Brain pericyte (primary cell): ENCODE results near the gene CPEB2.

Source experiments
- DNase-seq: peaks from one replicate; pipeline ENCODE4 v3.0.0-alpha.2; 2012; ENCODE audit warnings: low read depth, low spot score

Gene CPEB2

DNA sequence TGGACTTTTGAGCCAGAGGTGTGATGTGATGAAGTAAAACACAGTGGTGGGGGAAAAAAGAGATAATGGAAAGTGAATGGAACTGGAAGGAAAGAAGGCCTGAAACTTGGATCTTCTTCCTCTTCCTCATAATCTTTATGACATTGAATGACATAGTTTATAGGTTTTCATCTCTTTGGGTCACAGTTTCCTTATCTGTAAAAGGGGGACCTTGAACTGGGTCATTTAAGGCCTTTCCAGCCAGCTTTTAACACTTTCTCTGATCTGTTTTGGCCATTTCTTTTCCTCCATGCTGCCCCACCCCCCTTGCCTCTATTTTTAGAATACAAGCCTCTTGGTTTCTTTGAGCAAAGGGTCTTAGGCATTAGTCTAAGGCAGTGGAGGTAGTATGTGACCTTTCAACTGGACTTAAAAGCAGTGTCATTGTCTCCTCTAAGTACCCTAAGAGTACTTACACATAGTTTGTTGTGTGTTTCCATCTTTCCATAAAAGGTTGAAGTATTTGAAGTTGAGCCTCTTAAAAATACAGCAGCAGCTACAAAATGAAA is 7.8 kb downstream of the CPEB2 start:
- no peak for DNase-seq

DNA sequence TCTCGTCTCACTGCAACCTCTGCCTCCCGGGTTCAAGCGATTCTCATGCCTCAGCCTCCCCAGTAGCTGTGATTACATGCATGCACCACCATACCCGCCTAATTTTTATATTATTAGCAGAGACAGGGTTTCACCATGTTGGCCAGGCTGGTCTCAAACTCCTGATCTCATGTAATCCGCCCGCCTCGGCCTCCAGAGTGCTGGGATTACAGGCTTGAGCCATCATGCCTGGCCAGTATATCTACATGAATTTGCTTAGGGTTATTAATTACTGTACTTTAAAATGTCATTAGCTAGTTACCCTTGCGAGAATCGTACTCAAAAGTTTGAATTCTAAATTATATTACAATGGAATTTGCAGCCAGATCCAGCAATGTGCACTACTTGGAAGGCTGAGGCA is 8.9 kb downstream of the CPEB2 start:
- no peak for DNase-seq

GRCh38 chr4:15012017-15012788 is 9.9 kb downstream of the CPEB2 start:
- no peak for DNase-seq

DNA sequence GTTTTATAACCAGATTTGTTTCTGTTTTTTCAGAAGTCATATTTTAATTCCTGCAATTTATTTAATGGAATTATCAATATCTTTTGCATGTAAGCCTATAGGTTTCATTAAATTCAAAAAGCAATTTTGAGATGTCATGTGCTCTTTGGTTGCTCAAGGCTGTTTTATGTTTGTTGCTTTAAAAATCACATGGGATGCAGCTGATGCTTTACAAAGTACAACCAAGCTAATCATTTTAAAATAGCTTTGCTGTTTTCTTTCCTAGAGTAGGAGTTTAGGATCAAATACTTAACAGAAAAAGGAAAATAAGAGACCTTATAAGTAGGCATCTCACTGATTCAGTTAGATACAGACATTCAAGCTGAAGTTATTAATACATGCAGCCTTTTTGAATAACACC is 11.3 kb downstream of the CPEB2 start:
- no peak for DNase-seq

GRCh38 chr4:15015170-15015569 is 12.9 kb downstream of the CPEB2 start:
- no peak for DNase-seq

GRCh38 chr4:15018361-15018760 is 16.1 kb downstream of the CPEB2 start:
- no peak for DNase-seq

DNA sequence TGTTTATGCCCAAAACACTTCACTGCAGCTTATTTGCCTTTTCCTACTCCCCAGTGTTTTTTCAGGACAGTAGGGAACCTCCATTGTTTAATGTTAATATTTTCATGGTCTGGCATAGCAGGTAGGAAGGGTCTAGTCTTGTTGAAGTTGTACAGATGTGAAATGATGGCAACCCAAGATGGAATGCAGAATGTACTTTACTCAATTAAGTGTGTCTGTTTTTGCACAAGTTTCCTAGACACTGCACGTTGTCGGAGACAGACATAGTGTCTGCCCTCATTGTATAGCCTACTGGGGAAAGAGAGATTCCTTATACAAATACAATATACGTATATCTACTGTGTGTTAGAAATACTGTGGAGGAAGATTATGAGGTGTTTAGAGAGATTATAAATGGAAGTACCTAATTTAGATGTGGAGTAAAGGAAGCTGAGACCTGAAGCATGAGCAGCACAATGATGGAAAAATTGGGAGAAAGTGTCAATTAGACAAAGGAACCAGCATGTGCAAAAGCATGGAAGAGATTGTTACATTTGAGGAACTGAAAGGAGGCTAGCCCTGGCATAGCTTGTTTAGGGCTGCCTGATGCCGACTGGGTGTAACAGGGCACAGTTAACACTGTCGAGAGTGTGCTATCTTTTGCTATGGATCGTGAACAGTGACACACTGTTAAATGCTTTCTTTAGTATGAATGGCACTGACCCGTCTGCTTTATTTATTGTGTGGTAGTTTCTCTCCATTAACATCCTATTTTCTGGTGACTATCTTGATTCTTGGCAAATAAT is 18.4 kb downstream of the CPEB2 start:
- DNase-seq = no peak

- DNase-seq = no peak
Measured at GRCh38 chr4:15021311-15021710, 19.0 kb downstream of the CPEB2 start.

DNA sequence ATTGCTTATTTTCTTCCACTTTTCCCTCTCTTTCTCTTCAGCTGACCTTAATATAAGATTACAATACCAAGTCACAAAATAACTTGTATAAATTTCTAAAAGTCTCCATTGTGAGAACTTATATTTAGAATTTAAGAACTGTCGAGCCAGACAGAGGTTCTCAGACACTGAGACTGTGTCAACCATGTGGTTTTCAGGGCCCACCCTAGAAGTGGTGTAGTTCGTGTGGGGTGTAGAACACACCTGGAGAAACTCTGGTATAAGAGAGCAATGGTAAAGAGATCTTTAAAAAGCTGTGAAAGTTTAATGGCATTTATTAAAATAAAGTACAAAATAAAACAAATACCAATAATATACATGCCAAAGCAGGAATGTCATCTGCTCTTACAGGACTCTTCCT is 19.7 kb downstream of the CPEB2 start:
- DNase-seq = no peak

DNA sequence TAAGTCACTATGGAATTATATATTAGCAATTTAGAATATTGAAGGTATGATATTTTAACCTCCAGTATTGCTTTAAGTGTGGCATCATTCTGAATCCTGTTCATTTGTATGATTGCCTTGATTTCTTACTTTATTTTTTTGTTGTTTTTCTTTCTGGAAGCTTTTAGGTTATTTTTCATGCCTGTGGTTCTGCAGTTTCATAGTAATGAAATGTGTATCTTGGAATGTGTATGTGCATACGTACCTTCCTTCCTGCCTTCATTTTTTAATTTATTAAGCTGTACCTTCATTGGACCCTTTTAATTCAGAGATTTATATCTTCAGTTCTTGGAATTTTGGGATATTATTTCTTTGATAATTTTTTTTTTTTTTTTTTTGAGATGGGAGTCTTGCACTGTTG is 22.1 kb downstream of the CPEB2 start:
- DNase-seq = no peak

DNA sequence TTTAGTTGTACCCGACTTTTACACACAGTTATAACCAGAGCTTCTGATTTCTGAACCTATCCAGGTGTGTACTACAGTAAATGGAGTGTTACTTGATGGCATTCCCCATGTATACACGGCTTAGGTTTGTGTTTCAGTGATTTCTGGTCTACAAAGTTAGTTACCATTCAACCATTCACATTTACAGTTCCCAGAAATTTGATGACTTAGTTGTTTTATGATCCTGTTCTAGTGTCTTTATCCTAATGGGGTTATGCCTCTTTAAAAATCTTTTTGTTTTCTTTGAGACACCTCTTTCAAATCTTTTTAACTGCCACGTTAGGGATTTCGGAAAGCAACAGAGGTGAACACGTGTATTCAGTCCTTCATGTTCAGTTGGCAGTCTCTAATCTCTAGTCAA is 23.4 kb downstream of the CPEB2 start:
- no peak for DNase-seq

DNA sequence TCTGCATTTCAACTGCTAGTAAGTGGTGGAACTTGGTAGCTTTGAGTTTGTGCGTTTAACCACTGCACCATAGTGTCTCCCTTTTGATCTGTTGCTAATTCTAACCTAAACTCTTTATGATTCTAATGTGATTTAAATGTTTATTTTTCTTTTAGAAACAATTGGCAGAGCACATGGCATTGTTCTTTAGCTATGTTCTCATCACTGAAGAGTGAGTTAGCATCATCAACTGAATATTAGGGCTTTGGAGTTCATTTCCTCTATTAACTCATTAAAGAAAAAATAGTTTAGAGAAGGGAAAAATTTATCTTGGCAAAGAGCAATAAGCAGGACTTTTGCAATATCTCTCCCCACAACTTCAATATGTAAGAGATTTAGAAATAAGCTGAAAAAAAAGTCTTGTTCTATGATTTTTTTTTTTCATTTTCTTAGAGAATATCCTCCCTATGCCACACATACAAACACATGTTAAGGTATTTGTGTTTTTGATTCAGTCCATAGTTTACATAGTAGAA is 25.7 kb downstream of the CPEB2 start:
- DNase-seq = no peak

- no peak for DNase-seq
Measured at GRCh38 chr4:15031197-15031596, 28.9 kb downstream of the CPEB2 start.

DNA sequence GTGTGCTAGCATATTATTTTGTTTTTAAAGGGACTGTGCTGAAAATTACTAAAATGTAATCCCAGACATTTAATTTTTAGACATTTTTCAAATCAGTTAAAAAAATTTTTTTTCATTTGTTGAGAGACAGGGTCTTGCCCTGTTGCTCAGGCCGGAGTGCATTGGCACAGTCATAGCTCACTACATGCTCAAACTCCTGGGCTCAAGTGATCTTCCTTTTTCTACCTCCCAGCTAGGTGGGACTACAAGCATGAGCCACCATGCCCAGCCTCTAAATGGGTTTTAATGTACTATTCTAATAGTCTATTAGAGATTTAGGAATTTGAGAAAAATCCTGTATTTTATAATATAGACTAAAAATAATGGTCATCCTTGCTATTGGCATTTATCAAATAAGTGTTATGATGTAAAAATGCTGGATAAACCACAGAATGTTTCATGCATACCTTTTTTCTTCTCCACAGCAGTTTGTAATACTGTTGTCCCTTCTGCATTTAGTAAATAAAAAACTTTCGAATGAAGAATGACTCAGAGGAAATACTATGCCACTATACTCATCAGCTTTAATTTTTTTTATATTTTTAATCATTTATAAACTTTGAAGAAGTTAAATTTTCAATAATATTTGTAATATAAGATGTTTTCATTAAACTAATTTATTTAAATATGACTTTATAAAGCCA is 29.9 kb downstream of the CPEB2 start:
- no peak for DNase-seq

DNA sequence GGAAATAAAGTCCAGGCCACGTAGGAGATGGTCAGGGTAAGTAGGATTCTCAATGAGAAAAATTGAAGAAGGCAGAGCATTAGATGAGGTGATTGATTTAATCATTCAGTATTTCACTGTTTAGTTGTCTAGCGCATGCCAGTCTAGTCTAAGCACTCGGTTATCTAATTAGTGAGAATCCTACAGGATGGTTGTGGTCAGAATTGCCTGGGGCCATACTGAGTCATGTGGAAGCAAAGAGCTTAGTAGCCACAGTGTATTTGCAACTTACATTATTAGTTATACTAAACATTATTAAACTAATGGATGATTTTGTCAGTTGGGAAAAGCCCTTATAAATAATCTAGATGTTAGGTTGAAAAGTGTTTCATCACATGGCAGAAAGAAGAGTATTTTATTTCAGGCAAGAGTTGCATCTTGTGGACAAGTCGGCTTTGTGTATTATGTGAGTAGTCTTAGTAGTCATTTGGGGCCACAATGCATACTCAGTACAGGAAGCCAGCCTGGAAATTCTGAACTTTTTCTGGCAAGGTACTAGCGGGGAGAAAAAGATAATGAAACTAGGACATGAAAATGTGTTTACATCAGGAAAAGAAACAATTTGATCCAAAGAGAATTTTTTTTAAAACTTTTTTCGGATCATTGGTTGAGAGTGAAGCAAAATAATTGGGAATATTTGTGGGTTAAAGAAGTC is 31.9 kb downstream of the CPEB2 start:
- DNase-seq = no peak

DNA sequence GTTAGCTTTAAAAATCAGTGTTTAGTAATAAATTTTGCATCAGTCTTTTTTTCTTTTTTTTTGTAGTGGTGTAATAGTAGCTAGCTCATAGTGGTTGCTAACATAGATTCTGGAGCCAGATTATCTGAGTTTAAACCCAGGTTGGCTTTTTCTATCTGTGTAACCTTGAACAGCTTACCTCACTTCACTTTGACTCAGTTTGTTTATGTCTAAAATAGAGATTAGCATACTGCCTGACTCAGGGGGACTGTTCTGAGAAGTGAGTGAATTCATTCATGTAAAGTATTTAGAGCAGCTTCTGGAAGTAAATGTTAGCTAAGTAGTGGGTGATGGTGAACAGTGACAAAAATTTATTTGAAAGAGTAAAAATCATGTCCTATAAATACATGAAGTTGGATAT is 32.9 kb downstream of the CPEB2 start:
- DNase-seq = no peak

- no peak for DNase-seq
Measured at GRCh38 chr4:15037923-15038541, 35.8 kb downstream of the CPEB2 start.

- DNase-seq = no peak
Measured at GRCh38 chr4:15040916-15041463, 38.7 kb downstream of the CPEB2 start.

DNA sequence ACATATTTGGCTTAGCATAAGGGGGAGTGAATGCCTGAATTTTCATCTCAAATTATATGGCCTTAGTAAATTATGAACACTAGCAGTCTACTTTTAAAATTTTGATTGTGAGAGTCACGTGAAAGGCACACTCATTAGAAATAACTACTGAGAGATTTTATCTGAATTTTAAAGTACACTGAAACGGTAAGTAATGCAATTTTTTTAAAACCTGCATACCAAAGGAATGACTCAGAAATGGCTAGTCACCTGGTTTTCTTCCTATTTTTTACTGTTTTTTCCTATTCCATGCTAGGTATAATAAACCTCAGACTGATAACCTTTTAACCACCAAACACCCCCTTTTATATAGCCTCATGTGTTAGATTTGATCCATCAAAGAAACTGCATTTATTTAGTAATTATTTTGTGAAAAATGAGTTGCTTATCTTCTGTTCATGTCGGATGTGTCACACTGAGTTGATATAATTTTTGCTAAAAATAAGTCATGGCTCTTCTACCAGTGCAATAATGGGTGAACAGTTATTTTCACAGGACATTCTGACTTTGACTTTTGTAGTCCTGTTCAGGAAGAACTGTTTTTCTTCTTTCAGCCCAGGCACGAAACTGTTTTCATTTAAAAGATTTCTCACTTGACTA is 40.4 kb downstream of the CPEB2 start:
- DNase-seq = no peak

GRCh38 chr4:15043226-15043625 is 40.9 kb downstream of the CPEB2 start:
- no peak for DNase-seq
